HG02840 (cell line): ENCODE data around the gene HPSE2.

ENCODE experiments used
- ATAC-seq: cut with Tn5 transposase; IDR thresholded peaks from one replicate; pipeline ENCODE4 v1.9.1; 2021; ENCODE audit warnings: mild to moderate bottlenecking, moderate library complexity, moderate number of reproducible peaks; ENCODE audit not compliant: unreplicated experiment, low FRiP score

The HPSE2 gene

GRCh38 chr10:98858525-98858924 lies 377.1 kb downstream of the HPSE2 start:
- no peak for ATAC-seq

GRCh38 chr10:98855403-98856189 lies 380.1 kb downstream of the HPSE2 start:
- no peak for ATAC-seq

- no peak for ATAC-seq
These were observed 383.0 kb downstream of the HPSE2 start for GRCh38 chr10:98852686-98853085.

GRCh38 chr10:98848361-98848760 lies 387.3 kb downstream of the HPSE2 start:
- no peak for ATAC-seq

- ATAC-seq, result no peak
These were observed 388.9 kb downstream of the HPSE2 start for GRCh38 chr10:98846787-98847186.

DNA sequence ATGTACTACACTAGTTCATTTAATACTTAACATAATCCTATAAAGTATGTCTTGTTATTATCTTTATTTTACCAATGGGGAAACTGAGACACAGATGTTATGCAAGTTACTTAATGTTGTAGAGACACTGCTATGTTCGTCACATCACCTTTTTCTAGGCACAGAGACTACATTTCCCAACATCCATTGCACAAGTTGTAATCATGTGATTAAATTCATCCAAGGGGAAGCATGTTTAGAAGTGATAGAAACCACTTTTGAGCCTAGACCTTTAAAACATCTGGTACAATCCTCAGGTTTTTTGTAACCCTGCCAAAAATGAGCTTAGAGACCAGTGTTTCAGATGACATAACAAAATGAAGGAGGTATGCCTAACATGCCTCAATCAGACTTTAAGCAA lies 402.1 kb downstream of the HPSE2 start:
- no peak for ATAC-seq

DNA sequence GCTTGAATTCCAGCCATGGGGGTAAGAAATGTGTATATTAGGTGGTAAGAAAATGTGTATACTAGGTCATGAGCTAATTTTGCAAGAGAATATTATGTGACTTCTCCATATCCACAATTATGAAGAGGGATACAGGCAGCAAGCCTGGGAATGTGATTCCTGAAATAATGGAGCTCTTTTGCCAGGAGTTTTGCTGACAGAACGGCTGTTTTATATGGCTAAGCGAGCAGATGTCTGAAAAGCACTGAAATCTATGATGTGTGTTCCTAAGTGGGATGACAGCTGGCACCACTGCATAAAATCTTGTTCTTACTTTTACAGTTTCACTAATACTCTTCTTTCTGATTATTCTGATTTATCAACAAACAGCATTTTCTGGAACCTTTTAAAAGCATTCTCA lies 402.9 kb downstream of the HPSE2 start:
- ATAC-seq, result no peak

DNA sequence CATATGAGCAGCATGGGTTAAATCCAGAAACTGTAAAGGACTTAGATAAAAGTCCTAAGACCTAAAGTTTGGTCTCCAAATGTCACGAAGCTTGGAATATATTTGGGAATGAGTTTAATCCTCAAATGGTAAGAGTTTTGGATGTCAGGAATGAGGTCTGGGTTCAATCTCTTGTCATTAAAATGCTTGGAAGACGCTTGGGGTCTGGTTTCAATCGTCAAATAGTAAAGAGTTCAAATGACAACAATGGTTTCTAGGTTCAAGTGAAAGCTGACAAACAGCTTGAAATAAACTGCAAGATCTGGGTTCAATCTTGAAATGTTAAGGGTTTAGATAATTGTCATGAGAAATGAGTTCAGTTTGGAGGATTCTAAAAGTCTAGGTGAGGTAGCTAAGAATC lies 403.5 kb downstream of the HPSE2 start:
- no peak for ATAC-seq

DNA sequence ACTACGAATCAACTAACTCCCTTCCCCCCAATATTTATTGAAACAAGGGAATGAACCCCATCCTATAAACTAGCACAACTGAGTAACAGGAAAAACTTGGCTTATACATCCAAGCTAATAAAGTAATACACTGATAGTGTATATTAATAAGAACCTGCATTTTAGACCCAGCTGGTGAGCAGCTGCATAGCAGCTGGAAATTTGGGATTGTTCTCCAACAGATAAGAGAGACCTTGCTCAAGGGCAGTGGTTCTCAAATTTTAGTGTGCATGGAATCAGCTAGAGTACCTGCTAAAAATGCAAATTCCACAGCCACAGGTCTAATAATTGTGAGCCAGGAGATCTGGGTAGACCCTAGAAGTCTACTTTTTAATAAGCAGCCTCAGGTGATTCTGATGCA lies 404.3 kb downstream of the HPSE2 start:
- ATAC-seq, result no peak

- ATAC-seq, result no peak
These were observed 409.9 kb downstream of the HPSE2 start for GRCh38 chr10:98825741-98826140.

- ATAC-seq, result no peak
These were observed 418.3 kb downstream of the HPSE2 start for GRCh38 chr10:98817396-98817795.

DNA sequence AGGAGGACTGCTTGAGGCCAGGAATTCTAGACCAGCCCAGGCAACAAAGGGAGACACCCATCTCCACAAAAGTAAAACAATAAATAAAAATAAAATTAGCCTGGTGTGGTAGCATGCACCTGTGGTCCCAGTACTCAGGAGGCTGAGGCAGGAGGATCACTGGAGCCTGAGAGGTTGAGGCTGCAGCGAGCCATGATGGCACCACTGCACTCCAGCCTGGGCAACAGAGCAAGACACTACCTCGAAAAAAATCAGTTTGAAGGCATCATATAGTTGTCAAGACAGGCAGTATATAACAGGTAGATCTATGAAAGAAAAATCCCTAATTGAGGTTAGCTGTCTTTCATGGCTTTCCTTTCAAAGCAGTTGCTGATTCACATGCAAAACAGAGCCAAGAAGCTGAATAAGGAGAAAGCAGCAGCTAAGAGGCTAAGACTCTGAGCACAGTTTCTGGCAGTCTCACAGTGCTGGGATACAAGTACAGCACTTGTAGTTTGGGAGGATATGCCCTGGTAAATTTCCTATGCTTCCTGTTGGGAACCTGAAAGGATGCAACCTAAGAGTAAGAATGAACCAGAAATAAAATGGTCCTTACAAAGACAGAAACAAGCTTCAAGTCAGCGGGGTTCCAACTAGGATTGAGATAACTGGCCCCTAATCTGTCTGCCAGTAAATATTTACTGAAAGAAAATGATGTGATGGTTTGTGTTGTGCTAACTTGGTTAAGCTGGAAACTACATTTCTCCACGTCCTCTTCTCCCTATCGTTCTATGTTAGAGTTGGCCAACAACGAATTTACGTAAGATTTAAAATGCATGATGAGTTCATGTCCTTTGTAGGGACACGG lies 420.4 kb downstream of the HPSE2 start:
- no peak for ATAC-seq

GRCh38 chr10:98814470-98814869 lies 421.2 kb downstream of the HPSE2 start:
- no peak for ATAC-seq

GRCh38 chr10:98808282-98808892 lies 427.3 kb downstream of the HPSE2 start:
- no peak for ATAC-seq

DNA sequence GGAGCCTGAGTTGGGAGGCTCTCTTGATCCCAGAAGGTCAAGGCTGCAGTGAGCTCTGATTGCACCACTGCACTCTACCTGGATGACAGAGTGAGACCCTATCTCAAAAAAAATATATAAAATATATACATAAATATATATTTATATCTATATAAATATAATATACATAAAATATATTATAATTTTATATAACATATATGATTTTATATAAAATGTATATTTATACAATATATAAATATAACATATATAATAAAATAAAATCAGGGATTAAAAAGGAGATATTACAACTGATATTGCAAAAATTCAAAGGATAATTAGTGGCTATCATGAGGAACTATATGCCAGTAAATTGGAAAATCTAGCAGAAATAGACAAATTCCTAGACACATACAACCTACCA lies 435.4 kb downstream of the HPSE2 start:
- ATAC-seq, result no peak

DNA sequence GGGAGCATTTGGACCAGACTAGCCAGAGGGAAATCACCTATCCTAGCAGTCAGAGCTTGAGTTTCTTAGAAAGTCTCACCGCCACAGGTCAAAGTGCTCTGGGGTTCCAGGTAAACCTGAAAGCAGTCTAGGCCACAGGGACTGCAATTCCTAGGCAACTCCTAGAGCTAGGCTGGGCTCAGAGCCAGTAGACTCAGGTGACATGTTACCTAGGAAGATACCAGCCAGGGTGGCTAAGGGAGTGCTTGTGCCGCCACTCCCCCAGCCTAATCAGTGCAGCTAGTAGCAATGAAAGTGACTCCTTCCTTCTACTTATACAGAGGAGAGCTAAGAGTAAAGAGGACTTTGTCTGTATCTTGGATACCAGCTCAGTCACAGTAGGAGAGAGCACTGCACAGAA lies 440.2 kb downstream of the HPSE2 start:
- ATAC-seq, result no peak

DNA sequence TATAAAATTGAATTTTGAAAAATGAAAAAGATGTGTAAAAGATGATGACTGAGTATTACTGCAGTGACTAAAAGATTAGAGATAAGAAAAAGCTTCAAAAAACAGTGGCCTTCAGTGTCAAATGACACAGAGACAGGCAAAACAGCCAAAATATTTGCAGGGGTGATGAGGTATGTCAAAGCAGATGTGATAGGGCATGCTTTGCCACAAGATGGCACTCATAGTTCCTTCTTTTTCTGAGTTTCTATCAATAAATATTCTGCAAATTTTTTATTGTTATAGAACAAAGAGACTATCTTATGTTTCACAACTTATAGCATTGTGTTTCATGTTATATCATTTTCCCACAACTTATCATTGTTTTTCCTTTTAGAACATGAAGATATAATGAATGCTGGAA lies 444.8 kb downstream of the HPSE2 start:
- no peak for ATAC-seq

GRCh38 chr10:98778277-98778759 lies 457.3 kb downstream of the HPSE2 start:
- no peak for ATAC-seq

- no peak for ATAC-seq
These were observed 477.2 kb downstream of the HPSE2 start for GRCh38 chr10:98758463-98758862.

DNA sequence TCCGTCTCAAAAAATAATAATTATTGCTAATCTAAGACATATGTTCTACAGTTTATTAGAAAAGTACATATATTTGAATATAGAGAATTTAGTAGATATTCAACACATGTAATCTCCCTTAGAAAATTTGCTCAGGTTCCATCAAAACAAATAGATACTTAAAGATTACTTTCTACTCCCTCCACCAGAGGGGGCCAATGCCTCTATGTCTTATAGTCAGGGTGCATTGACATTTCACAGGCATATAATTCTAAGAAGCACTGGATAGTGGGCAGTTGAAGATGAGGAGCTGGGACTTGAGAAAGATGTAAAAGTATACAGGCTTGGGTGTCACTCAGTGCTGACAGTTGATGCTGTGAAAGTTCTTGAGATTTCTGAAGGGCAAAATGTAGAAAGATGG lies 487.4 kb downstream of the HPSE2 start:
- ATAC-seq, result no peak

DNA sequence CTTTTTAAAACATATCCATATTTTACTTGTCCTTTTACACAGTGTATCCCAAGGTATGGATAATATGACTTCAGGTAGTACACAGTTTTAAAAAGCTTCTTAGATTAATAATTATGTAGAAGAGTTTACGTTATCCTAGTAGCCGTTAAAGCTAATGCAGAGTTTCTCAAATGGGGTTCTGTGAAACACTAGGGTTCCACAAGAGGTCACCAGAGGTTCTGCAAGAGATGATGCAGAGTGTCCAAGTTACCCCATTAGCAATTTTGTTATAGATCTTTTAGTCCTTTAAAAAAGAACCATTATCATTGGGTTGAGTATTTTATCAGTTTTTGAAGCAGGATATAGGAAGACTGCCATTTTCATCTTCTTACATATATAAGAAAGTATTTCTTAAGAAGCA lies 490.0 kb downstream of the HPSE2 start:
- no peak for ATAC-seq
